PC-3 (cell line): Measurements from ENCODE around the gene KRT73.

Experiments
- CTCF ChIP-seq: fragments of 300-600 bp; sonication (generic); conservative IDR thresholded peaks from 2 replicates; pipeline ENCODE4 v1.5.1; 2017; ENCODE audit warnings: antibody characterized with exemption, low read depth, mild to moderate bottlenecking, low read length
- EZH2 ChIP-seq: fragments of 300-600 bp; sonication (generic); IDR thresholded peaks from one replicate; pipeline ENCODE4 v1.6.1; 2017; ENCODE audit warnings: antibody characterized with exemption, mild to moderate bottlenecking, low read length; ENCODE audit not compliant: unreplicated experiment
- EZH2phosphoT487 ChIP-seq: fragments of 300-600 bp; sonication (generic); IDR thresholded peaks from 2 replicates; pipeline ENCODE4 v1.6.1; 2018; ENCODE audit warnings: mild to moderate bottlenecking, antibody characterized with exemption, low read length, borderline replicate concordance

DNA sequence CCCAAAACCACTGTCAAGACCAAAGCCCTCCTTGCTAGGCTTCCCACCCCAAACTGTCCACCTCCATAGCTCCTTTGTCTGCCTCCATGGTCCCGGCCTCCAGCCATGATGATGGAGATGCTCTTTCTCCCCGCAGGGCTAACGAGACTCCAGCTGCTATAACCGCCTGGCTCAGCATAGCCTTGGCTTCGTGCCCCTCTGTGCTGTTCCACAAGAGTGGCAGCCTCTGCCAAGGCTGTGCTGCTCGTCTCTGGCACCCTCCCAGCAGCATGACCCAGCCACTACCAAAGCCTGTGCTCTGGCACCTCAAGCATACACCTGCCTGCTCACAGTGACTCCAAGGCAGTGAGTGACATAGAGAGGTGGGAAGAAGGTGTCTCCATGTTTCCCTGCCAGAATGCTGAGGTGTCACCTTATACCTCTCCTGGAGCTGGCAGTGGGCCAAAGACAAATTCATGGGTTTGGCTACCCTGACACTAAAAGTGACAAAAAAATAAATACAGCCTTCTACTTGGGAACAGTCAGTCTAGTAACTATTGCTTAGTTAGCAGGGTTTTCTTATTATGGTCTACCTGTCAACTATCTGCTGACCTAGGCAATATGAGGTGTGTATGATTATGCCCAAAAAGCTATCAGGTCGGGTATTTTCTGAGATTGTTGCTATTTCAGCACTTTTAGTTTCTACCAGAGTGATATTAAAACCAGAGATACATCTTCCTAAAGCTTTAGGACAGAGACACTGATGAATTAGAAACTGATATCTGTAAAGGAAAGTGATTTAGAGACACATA, 16.1 kb upstream of the KRT73 start:
- TF ChIP-seq EZH2phosphoT487 (no peak), CTCF (no peak), EZH2 (no peak)
